PC-9 (cell line): ENCODE measurements around the gene THSD8.

Experiments used
- EZH2 ChIP-seq: fragments of 200-600 bp; sonication (generic); IDR thresholded peaks from 2 replicates; pipeline ENCODE4 v1.8.0; 2017; ENCODE audit warnings: antibody characterized with exemption, low read depth
- TF ChIP-seq, protein P1 (sequence below): fragments of 200-600 bp; sonication (generic); conservative IDR thresholded peaks from 2 replicates; pipeline ENCODE4 v1.6.1; 2017; ENCODE audit warnings: mixed run types, antibody characterized with exemption, mild to moderate bottlenecking, moderate library complexity

DNA sequence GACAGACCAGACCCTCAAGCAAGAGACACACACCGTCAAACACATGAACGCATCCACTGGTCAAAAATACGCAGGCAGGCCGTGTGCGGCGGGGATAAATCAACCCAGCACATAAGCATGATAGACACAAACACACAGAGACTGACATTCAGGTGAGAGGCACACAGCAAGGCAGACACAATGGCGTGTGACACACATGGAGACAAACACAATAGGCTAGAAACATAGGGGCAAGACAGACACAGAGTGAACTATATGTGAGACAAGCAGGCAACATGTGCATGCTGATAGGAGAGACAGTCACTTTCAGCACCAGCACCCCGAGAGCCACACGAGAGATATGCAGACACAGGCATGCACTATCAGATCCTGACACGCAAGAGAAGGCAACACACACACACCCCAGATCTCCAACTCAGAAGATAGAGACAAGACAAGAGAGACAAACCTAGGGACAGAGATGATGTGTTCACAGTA lies 17.4 kb upstream of the THSD8 start:
- TF ChIP-seq, protein P1, sequence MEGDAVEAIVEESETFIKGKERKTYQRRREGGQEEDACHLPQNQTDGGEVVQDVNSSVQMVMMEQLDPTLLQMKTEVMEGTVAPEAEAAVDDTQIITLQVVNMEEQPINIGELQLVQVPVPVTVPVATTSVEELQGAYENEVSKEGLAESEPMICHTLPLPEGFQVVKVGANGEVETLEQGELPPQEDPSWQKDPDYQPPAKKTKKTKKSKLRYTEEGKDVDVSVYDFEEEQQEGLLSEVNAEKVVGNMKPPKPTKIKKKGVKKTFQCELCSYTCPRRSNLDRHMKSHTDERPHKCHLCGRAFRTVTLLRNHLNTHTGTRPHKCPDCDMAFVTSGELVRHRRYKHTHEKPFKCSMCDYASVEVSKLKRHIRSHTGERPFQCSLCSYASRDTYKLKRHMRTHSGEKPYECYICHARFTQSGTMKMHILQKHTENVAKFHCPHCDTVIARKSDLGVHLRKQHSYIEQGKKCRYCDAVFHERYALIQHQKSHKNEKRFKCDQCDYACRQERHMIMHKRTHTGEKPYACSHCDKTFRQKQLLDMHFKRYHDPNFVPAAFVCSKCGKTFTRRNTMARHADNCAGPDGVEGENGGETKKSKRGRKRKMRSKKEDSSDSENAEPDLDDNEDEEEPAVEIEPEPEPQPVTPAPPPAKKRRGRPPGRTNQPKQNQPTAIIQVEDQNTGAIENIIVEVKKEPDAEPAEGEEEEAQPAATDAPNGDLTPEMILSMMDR: no peak
- no peak for TF ChIP-seq EZH2
